ENCODE data around the gene SEC16A.

The SEC16A gene

GRCh38 chr9:136517950-136518349 lies 35.1 kb upstream of the SEC16A start:
- DNase-seq (ENCODE audit: low read depth): no peak

DNA sequence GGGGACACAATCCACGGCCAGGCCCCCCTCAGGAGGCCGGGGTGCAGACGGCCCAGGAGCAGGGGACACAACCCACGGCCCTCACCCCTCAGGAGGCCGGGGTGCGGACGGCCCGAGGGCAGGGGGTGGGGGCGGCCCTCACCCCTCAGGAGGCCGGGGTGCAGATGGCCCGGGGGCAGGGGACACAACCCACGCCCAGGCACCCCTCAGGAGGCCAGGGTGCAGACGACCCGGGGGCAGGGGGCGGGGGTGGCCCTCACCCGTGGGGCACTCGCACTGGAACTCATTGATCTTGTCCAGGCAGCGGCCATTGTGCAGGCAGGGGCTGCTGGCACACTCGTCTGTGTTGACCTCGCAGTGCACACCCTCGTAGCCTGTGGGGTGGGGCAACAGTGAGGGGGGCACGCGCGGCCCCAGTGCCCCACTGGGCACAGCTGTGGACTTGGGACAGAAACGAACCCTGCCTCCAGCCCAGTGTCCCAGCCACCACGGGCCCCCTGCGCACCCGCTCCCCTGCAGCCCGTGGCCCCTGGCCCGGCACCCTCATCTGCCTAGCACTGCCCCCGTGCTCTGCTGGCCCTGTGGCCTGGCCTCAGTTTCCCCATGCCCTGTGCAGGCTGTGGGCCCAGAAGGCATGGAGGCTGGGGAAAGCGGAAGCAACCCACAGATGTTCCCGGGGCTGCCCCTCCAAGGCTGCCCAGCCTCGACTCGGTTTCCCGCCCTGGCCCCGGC lies 34.3 kb upstream of the SEC16A start:
- DNase-seq (ENCODE audit: low read depth): no peak

GRCh38 chr9:136516191-136516654 lies 33.4 kb upstream of the SEC16A start:
- no peak for DNase-seq (ENCODE audit: low read depth)

GRCh38 chr9:136515276-136515675 lies 32.4 kb upstream of the SEC16A start:
- DNase-seq (ENCODE audit: low read depth): no peak

DNA sequence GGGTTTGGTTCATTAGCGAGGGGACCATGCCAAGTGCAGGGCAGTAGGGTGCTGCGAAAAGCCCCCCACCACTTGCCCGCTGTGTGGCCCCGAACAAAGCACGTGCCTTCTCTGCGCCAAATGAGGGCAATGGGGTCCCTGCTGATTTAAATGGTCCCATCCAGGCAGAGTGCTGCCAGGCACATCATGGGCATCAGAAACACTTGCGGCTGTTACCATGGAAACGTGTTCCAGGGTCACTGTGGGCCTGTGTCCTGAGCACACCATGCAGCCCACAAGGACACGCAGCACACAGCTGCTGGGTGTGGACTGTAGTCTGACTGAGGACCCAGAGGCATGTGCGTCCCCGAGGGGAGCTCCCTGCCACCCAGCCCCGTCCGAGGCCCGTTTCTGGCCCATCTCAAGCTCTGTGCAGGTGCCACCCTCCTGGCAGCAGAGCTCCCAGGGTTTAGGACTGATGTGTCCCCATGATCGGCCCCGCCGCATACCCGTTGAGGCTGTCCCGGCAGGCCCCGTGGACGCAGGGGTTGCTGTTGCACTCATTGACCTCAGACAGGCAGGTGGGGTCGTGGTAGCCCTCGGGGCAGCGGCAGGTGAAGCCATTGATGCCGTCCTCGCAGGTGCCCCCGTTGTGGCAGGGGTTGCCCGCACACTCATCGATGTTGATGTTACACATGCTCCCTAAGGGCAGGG lies 31.3 kb upstream of the SEC16A start:
- no peak for DNase-seq (ENCODE audit: low read depth)

GRCh38 chr9:136513191-136513590 lies 30.4 kb upstream of the SEC16A start:
- no peak for DNase-seq (ENCODE audit: low read depth)

DNA sequence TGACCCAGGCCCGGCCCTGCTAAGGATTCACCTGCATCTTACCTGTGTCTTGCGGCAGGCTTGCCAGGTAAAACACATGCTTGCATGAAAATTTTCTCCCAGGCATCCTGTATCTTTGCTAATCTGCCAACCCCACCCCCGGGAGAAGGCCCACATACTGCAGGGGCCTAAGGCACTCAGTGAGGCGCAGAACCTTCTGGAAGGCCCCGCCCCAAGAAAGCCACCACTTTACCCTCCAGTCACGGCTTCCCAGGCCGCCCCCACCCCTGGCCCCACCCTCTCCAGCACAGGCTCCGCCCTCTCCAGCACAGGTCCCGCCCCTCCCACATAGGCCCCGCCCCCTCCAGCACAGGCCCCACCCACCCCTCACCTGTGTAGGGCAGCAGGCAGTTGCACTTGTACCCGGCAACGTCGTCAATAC lies 29.8 kb upstream of the SEC16A start:
- DNase-seq (ENCODE audit: low read depth): no peak

GRCh38 chr9:136511670-136512592 lies 29.1 kb upstream of the SEC16A start:
- DNase-seq (ENCODE audit: low read depth): no peak

DNA sequence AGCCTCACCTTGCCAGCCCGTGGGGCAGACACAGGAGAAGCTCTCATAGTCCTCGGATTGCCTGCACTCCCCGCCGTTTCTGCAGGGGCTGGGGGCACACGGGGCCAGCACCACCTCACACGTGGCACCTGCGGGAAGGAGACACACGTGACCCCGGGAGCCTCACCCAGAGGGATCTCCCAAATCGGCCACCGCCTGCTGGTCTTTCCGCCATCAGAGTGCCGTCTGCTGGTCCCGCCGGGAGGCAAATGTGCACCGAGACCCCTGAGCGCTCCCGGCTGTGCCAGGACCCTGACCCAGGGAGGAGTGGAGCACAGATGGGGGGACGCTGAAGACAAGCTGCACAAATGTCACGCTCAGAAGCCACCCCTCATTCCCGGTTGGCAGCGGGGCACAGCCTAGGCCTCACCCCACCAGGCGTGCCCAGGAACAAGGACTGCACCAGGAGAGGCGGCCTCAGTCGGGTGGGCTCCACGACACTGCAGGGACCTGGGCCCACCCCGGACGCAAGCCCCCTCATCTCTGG lies 28.4 kb upstream of the SEC16A start:
- DNase-seq (ENCODE audit: low read depth): no peak

DNA sequence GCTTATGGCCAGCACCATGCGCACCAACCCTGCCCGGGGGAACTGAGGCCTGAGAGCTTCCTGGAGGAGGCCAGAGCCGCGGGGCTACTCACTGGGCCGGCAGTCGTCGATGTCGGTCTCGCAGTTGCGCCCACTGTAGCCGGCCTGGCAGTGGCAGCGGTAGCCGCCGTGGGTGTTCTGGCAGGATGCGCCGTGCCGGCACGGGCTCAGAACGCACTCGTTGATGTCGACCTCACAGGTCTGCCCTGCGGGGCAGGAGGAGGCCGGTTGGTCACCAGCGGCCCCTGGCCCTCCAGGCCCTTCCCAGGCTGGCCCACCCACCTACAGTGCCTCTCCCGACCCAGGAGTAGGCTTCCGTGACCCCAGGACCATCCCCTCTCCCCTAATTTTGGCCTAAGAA lies 27.7 kb upstream of the SEC16A start:
- DNase-seq (ENCODE audit: low read depth): no peak

- no peak for DNase-seq (ENCODE audit: low read depth)
These were observed 26.7 kb upstream of the SEC16A start for GRCh38 chr9:136509549-136509948.

DNA sequence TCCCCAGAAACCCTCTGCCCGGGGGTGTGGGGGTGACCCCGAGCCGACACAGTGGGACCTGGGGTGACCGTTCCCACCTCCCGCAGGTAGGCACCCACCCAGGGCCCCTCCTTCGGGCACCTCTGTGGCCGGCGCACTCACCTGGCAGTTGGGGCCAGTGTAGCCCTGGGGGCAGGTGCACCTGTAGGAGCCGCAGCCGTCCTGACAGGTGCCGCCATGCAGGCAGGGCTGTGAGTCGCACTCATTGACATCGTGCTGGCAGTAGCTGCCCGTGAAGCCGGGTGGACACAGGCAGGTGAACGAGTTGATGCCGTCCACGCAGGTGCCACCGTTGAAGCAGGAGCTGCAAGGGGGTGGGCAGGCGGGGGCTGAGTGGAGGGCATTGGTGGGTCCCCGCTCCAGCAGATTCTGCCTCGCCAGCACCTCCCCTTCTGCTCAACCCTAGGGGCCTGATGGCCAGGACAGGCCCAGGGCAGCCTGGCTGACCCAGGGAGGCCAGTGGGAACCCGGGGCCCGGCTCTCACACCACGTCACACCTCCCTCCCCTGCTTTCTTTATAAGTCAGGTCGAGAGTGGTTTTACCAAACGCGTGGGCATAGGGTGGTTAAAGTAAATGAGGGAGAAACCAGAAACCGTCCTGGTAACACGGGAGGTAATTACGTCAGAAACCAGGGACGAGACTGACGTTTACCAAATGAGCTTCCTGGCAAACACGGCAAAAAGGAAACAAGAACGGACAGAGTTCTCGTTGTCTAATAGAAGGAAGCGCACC lies 26.1 kb upstream of the SEC16A start:
- no peak for DNase-seq (ENCODE audit: low read depth)

DNA sequence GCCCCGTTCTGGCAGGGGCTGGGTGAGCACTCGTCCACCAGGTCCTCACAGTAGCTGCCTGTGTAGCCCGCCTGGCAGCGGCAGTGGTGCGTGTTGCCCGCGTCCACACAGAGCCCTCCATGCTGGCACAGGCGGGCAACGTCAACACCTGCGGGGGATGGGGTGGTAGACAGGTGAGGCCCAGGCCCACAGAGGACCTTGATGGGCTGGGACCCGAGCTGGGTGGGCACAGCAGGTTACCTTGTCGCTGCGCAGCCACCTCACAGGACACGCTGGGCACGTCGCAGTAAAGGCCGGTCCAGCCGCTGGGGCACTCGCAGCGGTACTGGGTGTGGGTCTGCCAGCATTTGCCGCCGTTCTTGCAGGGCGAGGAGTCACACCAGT lies 25.1 kb upstream of the SEC16A start:
- DNase-seq (ENCODE audit: low read depth): no peak

DNA sequence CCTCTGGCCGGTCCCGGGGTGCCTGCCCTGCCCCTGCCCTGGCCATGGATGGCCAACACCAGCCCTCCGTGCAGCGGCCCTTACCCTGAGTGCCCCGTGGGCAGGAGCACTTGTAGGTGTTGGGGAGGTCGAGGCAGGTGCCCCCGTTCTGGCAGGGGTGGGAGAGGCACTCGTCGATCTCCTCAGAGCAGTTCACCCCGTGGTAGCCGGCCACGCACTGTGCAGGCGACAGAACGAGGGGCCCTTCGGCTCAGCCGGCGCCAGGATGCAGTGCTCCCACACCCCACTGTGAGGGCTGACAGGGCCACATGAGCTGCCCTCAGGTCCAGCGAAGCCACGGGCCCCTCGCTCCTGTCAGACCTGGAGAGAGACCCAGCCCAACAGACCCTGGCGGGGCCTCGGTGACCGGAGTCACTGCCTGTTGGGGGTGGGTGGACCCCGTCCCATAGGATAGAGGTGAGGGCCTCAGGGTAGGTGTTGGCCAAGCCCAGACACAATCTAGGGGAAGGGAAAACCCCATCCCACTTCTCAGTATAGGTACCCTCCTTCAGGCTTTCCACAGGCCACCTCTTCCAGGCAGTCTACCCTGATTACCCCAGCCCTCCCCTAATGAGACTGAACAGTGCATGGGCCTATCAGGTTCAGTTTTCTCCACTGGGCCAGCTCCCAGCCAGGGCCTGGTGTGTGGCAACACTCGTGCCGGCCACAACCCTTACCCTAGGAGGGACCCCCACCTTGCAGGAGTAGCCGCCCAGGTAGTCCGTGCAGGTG lies 24.6 kb upstream of the SEC16A start:
- DNase-seq (ENCODE audit: low read depth): no peak

- DNase-seq (ENCODE audit: low read depth): no peak
These were observed 23.6 kb upstream of the SEC16A start for GRCh38 chr9:136506425-136506824.

DNA sequence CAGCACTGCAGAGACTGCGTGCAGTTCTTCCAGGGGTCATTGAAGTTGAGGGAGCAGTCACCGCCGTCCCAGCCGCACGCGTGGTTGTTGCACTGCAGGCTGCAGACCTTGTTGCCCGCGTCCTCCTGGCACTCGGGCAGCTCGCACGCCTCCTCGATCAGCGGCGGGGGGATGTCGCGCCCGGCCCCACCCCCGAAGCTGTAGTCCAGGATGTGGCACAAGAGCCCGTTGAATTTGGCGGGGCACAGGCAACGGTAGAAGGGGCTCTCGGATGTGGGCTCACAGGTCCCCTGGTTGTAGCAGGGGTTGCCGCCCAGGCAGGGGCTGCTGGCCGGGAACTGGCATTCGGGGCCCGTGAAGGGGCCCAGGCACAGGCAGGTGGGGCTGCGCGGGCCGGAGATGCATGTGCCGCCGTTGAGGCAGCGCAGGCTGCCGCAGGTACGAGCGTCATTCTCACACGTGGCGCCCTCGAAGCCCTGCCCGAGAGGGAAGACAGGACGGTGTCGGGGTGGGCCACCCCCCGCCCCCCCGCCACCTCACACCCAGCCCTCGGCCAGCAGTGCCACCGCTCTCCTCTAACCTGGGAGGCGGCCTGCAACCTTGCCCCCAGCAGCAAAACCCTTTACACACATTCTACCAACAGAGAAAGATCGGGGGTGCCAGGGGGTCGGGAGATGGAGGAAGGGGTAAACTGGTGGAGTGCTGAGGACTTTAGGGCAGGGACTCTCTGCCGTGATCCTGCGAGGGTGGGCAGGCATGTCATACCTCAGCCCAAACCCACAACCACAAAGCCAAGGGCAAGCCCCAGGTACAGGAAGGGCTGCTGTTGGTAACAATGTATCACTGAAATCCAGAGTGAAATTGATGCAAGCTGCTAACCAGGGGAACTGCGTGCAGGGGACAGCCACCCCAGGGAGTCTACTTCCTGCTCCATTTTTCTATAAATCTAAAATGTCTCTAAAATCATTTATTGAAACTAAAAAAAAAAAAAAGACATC lies 22.9 kb upstream of the SEC16A start:
- DNase-seq (ENCODE audit: low read depth): no peak

DNA sequence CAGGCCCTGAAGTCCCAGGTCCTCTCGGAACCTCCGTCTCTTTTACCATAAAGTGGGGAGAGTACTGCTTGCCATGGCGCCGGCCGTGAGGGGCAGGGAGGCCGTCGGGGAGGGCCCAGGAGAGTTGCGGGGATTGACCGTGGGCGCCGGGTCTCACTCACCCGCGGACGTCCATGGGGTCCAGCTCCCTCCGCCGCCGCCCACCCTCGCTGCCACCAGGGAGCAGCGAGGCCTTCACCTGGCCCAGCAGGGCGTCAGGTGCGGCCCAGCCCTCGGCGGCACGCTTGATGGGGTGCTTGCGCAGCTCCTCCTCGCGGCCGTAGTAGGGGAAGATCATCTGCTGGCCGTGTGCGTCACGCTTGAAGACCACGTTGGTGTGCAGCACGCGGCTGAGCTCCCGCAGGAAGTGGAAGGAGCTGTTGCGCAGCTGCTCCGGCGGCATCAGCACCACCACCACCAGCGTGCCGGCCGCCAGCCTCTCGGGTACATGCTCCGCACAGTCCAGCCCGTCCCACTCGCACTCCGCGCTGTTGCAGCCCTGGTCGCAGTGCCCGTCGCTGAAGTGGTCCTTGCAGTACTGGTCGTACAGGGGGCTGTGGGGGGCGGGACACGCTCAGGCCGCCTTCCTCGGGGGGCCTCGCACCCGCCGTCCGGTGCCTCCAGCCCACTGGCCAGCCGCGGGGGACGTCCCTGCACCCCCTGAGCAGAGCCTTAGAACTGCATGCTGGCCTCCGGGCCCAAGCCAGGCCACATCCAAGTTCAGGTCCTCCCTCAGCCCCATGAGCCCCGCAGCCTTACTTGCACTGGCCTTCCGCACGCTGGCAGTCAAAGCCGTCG lies 21.9 kb upstream of the SEC16A start:
- DNase-seq (ENCODE audit: low read depth): no peak

DNA sequence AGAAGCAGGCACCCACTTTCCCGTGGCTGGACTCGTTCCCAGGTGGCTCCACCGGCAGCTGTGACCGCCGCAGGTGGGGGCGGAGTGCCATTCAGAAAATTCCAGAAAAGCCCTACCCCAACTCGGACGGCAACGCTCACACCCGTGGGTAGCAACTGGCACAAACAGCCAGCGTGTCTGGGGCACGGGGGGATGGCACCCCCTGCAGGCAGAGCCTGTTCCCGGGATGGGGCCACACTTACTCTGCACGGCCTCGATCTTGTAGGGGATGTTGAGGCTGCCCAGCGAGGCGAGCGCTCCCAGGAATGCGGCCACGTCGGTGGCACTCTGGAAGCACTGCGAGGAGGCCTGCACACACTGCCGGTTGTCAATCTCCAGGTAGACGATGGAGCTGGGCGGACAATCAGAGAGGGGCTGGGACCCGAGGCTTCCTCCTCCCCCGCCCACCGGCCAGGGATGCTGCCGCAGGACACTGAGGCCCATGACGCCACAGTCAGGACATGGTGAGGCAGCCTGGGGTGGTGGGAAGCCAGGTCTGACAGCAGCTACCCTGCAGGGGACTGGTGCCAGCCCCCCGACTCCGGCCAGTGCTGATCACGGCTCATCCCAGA lies 20.2 kb upstream of the SEC16A start:
- no peak for DNase-seq (ENCODE audit: low read depth)
